Measurements from ENCODE around the gene RAPGEF2.

- TF ChIP-seq CTCF (IDR thresholded peaks at IDR 0.05) (no peak), POLR2A (IDR thresholded peaks at IDR 0.05) (no peak)
These were observed 119.2 kb downstream of the RAPGEF2 start for GRCh38 chr4:159222043-159222552.
